Measurements from ENCODE around the gene ADM2.

DNA sequence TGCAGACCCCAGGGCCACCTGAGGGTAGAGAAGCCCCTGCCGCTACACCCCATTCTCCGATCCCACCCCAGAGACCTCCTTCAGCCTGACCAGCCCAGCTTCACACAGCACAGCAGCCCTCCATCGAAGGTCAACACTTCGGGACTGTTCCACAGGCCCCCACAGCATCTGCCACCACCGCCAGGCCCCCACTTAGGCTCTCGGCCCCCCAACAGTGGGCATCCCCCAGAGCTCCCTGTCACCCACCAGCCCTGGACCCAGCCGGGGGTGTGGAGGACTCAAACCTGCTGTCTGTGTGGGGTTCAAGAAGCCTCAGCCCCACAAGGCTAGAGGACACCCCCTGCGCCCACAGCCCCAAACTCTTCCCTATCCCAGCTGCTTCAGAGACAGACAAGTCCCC, 12.7 kb upstream of the ADM2 start:
- TF ChIP-seq CTCF (IDR thresholded peaks at IDR 0.05) (no peak), POLR2A (IDR thresholded peaks at IDR 0.05; ENCODE audit: low read depth) (no peak)

Measured in esophagus muscularis mucosa (tissue), 3 donors.